CD4-positive, alpha-beta T cell treated with Interleukin-1 beta for 1 hour (primary cell): ENCODE results near the gene MYO7B.

Source experiments
- DNase-seq, 2 donors: peaks; one replicate each; pipeline ENCODE4 v3.0.0-alpha.2; 2020 to 2022

The MYO7B gene

GRCh38 chr2:127651971-127652550 is 116.6 kb downstream of the MYO7B start:
- DNase-seq, result no peak

- DNase-seq, result no peak
These were observed 117.4 kb downstream of the MYO7B start for GRCh38 chr2:127652786-127653357.

GRCh38 chr2:127653421-127654083 is 118.1 kb downstream of the MYO7B start:
- DNase-seq, result no peak

- DNase-seq, result no peak
These were observed 118.8 kb downstream of the MYO7B start for GRCh38 chr2:127654084-127654837.

GRCh38 chr2:127654838-127655175 is 119.3 kb downstream of the MYO7B start:
- DNase-seq, result no peak

GRCh38 chr2:127655209-127656073 is 120.0 kb downstream of the MYO7B start:
- no peak for DNase-seq

- no peak for DNase-seq
These were observed 121.2 kb downstream of the MYO7B start for GRCh38 chr2:127656569-127657231.

- DNase-seq, result no peak
These were observed 121.7 kb downstream of the MYO7B start for GRCh38 chr2:127657232-127657595.

- no peak for DNase-seq
These were observed 122.7 kb downstream of the MYO7B start for GRCh38 chr2:127658146-127658545.

- no peak for DNase-seq
These were observed 123.3 kb downstream of the MYO7B start for GRCh38 chr2:127658641-127659407.

- no peak for DNase-seq
These were observed 124.2 kb downstream of the MYO7B start for GRCh38 chr2:127659408-127660290.

- DNase-seq, result no peak
These were observed 124.8 kb downstream of the MYO7B start for GRCh38 chr2:127660291-127660578.

GRCh38 chr2:127661072-127661649 is 125.7 kb downstream of the MYO7B start:
- no peak for DNase-seq

- DNase-seq, result no peak
These were observed 126.5 kb downstream of the MYO7B start for GRCh38 chr2:127661949-127662510.

GRCh38 chr2:127662937-127663565 is 127.6 kb downstream of the MYO7B start:
- DNase-seq, result no peak

- DNase-seq, result no peak
These were observed 128.1 kb downstream of the MYO7B start for GRCh38 chr2:127663566-127664064.

- DNase-seq, result no peak
These were observed 128.8 kb downstream of the MYO7B start for GRCh38 chr2:127664065-127664894.

- no peak for DNase-seq
These were observed 129.4 kb downstream of the MYO7B start for GRCh38 chr2:127664895-127665225.
